Gastroesophageal sphincter (tissue), 4 donors: ENCODE measurements around the gene PIK3C2G. TPM values are rescaled to one million over a fixed set of nuclear protein-coding genes. Genes with fewer than 3 reads are reported as not detected.

ENCODE experiments used
- ATAC-seq: fragments of 150-250 bp; one replicate; pipeline ENCODE4 v1.9.1; 2016; ENCODE audit warnings: mild to moderate bottlenecking, moderate library complexity
- H3K27ac ChIP-seq, 4 donors: fragments of 200-600 bp; sonication (generic) in 3 of 4; 1 replicate in 3 of 4; 2 replicates in 1 of 4; pipeline ENCODE4 v1.5.1; 2016 to 2019
- H3K27me3 ChIP-seq: fragments of 200-600 bp; sonication (generic); one replicate; pipeline ENCODE4 v1.5.1; 2019
- H3K36me3 ChIP-seq, 2 donors: fragments of 200-600 bp; sonication (generic); one replicate each; pipeline ENCODE4 v1.5.1; 2019; ENCODE audit warnings: control low read depth in 1 of 2
- H3K4me1 ChIP-seq, 3 donors: fragments of 200-600 bp; sonication (generic); 1 replicate in 2 of 3; 2 replicates in 1 of 3; pipeline ENCODE4 v1.5.1; 2016 to 2019; ENCODE audit warnings: control low read depth in 2 of 3
- H3K4me3 ChIP-seq, 2 donors: fragments of 200-600 bp; sonication (generic); one replicate each; pipeline ENCODE4 v1.5.1; 2019; ENCODE audit warnings: mild to moderate bottlenecking in 1 of 2, moderate library complexity in 1 of 2
- H3K9me3 ChIP-seq, 3 donors: fragments of 200-600 bp; sonication (generic); one replicate each; pipeline ENCODE4 v1.5.1; 2017 to 2019; ENCODE audit warnings: control low read depth in 2 of 3
- CTCF ChIP-seq, 4 experiments: fragments of 200-600 bp in 2 of 4; fragments of 450-650 bp in 2 of 4; sonication (generic) in 1 of 4; IDR thresholded peaks; one replicate each; pipeline ENCODE4 v1.5.1; 2017 to 2019; ENCODE audit warnings: antibody characterized with exemption in 4 of 4, mild to moderate bottlenecking in 2 of 4, moderate library complexity in 2 of 4
- EP300 ChIP-seq: sonication (generic); formaldehyde crosslinking; IDR thresholded peaks from one replicate; pipeline ENCODE4 v1.6.1; 2017; ENCODE audit warnings: antibody characterized with exemption, mild to moderate bottlenecking
- POLR2A ChIP-seq, 2 donors: fragments of 450-650 bp; IDR thresholded peaks; one replicate each; pipeline ENCODE4 v1.6.1; 2017; ENCODE audit warnings: antibody characterized with exemption in 2 of 2, mild to moderate bottlenecking in 2 of 2, moderate library complexity in 1 of 2
- POLR2AphosphoS5 ChIP-seq: sonication (generic); formaldehyde crosslinking; IDR thresholded peaks from one replicate; pipeline ENCODE4 v1.6.1; 2017; ENCODE audit warnings: antibody characterized with exemption
- WGBS, 2 donors: methylation state at CpG; one replicate each; pipeline ENCODE4 v1.1.5; 2018; ENCODE audit warnings: low coverage in 1 of 2; 5-methylcytosine and 5-hydroxymethylcytosine counted together
- total RNA-seq, 4 donors: library from RNA; depleted of rRNA; stranded (reverse); fragments of >200 nt; gene quantifications; one replicate each; pipeline ENCODE4 v1.1.0, GENCODE V29; 2016

The PIK3C2G gene
- total RNA-seq, 4 donors from 2014 or later: 0.40 to 0.79 (median 0.69) TPM; not detected in 1

- TF ChIP-seq POLR2A (IDR thresholded peaks at IDR 0.05): no peak
- no peak for TF ChIP-seq POLR2AphosphoS5
- TF ChIP-seq CTCF (IDR thresholded peaks at IDR 0.05): no peak
- TF ChIP-seq EP300: no peak
- H3K36me3 ChIP-seq: no peaks in the 10 kb centered on the region
- H3K4me3 ChIP-seq: no peak overlapping the region
- ATAC-seq: no peak
- H3K4me1 ChIP-seq: no peaks in the 10 kb centered on the region
- no peak overlapping the region for H3K27ac ChIP-seq
- H3K9me3 ChIP-seq: no peaks in the 10 kb centered on the region
- H3K27me3 ChIP-seq: no peaks in the 10 kb centered on the region
Measured at GRCh38 chr12:18361433-18361832, 100.1 kb downstream of the PIK3C2G start.

- Histone ChIP-seq H3K4me1 (no peaks in the 10 kb centered on the region), H3K9me3 (no peaks in the 10 kb centered on the region), H3K4me3 (no peak overlapping the region), H3K36me3 (no peaks in the 10 kb centered on the region), H3K27ac (no peak overlapping the region), H3K27me3 (no peaks in the 10 kb centered on the region)
- 58 to 73% methylated on average over 2 of the region's 2 CpGs for WGBS, 2 donors
- no peak for ATAC-seq
- no peak for TF ChIP-seq EP300
- no peak for TF ChIP-seq POLR2AphosphoS5
- no peak for TF ChIP-seq CTCF (IDR thresholded peaks at IDR 0.05)
- TF ChIP-seq POLR2A (IDR thresholded peaks at IDR 0.05): no peak
Measured at GRCh38 chr12:18363321-18363720, 102.0 kb downstream of the PIK3C2G start.

- no peak overlapping the region for H3K4me3 ChIP-seq
- no peak for ATAC-seq
- H3K4me1 ChIP-seq: no peaks in the 10 kb centered on the region
- no peaks in the 10 kb centered on the region for H3K36me3 ChIP-seq
- TF ChIP-seq EP300 (no peak), POLR2A (IDR thresholded peaks at IDR 0.05) (no peak), CTCF (IDR thresholded peaks at IDR 0.05) (no peak), POLR2AphosphoS5 (no peak)
- H3K27ac ChIP-seq: no peak overlapping the region
- H3K27me3 ChIP-seq: no peaks in the 10 kb centered on the region
- WGBS, 2 donors: 78 to 90% methylated on average over 2 to 3 of the region's 3 CpGs
- H3K9me3 ChIP-seq: no peaks in the 10 kb centered on the region
Measured at GRCh38 chr12:18368594-18368993, 107.3 kb downstream of the PIK3C2G start.

- Histone ChIP-seq H3K9me3 (peaks cover 0 to 14% (median 0%) of the 10 kb centered on the region in 3 donors), H3K36me3 (no peaks in the 10 kb centered on the region), H3K4me3 (no peak overlapping the region), H3K27me3 (no peaks in the 10 kb centered on the region), H3K27ac (no peak overlapping the region), H3K4me1 (no peaks in the 10 kb centered on the region)
- TF ChIP-seq POLR2A (IDR thresholded peaks at IDR 0.05): no peak
- no peak for ATAC-seq
- 58 to 67% methylated on average over 6 of the region's 6 CpGs for WGBS, 2 donors
Measured at GRCh38 chr12:18373181-18373580, 111.9 kb downstream of the PIK3C2G start.

GRCh38 chr12:18375131-18375530 is 113.8 kb downstream of the PIK3C2G start:
- no peak for ATAC-seq
- TF ChIP-seq POLR2A (IDR thresholded peaks at IDR 0.05) (no peak), CTCF (IDR thresholded peaks at IDR 0.05) (no peak), POLR2AphosphoS5 (no peak), EP300 (no peak)

GRCh38 chr12:18375583-18375982 is 114.3 kb downstream of the PIK3C2G start:
- no peak for TF ChIP-seq CTCF (IDR thresholded peaks at IDR 0.05)
- no peak for TF ChIP-seq POLR2A (IDR thresholded peaks at IDR 0.05)
- TF ChIP-seq POLR2AphosphoS5: no peak
- no peak for TF ChIP-seq EP300
- H3K4me1 ChIP-seq: no peaks in the 10 kb centered on the region
- no peak overlapping the region for H3K27ac ChIP-seq
- ATAC-seq: no peak
- H3K4me3 ChIP-seq: no peak overlapping the region
- peaks cover 0 to 14% (median 0%) of the 10 kb centered on the region in 3 donors for H3K9me3 ChIP-seq
- WGBS, 2 donors: no CpG with 5 or more reads among the region's 2 CpGs
- no peaks in the 10 kb centered on the region for H3K36me3 ChIP-seq
- H3K27me3 ChIP-seq: no peaks in the 10 kb centered on the region

More at GRCh38 chr12:18375131-18375530, 113.8 kb downstream of the PIK3C2G start:
- H3K9me3 ChIP-seq: peaks cover 0 to 14% (median 0%) of the 10 kb centered on the region in 3 donors
- no peaks in the 10 kb centered on the region for H3K36me3 ChIP-seq
- no peaks in the 10 kb centered on the region for H3K4me1 ChIP-seq
- H3K27ac ChIP-seq: no peak overlapping the region
- H3K27me3 ChIP-seq: no peaks in the 10 kb centered on the region
- no peak overlapping the region for H3K4me3 ChIP-seq
